Measurements from ENCODE around the gene LAMA3.

The LAMA3 gene

GRCh38 chr18:23880931-23881617 lies 191.8 kb downstream of the LAMA3 start:
- DNase-seq, result no peak

GRCh38 chr18:23881778-23882177 lies 192.5 kb downstream of the LAMA3 start:
- DNase-seq, result no peak

DNA sequence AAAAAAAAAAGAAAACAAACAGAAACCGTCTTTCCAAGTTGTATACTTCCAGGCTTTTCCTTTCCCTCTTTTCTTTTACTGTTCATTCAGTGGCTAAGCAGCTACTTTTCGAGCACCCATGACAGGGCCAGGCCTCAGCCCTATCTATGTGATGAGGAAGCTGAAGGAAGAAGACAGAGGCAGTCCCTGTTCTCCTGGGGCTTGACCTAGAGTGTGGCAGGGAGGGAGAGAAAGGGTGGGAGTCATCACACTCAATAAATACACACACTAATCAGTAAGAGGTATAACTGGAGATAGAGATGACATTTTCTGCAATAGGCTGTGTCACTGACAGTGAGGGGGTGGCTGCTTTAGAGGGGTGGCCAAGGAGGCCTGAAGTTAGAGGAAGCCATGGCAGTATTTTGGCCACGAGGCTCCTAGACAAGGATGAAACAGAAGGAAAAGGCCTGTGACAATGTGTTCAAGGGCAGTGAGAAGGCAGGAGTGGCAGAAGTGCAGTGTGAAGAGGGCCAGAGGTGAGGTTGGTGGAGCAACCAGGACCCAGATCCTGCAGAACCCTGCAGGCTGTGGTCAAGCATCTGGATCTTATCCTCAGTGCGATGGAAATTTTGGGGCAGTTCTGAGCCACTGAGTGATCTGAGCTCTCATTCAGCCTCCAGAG lies 193.5 kb downstream of the LAMA3 start:
- DNase-seq, result no peak

- DNase-seq, result no peak
These were observed 194.1 kb downstream of the LAMA3 start for GRCh38 chr18:23883277-23883790.

DNA sequence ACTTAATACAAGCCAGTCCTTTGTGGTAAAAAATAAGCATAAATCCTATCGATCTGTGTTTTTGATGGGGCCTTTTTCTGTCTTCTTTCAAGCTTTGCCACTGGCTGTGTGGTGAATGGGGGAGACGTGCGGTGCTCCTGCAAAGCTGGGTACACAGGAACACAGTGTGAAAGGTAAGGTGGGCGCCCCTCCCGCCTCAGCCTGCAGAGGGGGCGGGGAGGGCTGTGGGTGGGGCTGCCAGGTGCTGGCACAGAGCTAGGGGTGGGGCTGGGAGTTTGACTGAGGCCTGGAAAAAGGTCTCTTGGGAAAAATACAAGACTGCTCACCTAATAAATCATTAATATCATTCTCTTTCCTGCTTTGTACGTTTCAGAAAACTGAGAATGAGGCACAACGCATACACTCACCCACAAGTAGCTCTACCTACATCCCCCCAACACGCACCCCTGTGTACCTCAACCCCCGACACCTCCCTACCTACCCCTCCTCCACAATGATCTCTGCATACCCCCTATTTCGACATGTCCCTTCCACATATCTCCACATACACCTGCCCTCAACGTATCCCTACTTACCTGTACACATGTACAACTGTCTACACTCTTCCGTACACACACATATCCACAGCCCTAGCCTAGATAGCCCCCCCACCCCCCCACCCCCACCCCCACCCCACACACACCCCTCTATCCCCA lies 195.6 kb downstream of the LAMA3 start:
- no peak for DNase-seq

DNA sequence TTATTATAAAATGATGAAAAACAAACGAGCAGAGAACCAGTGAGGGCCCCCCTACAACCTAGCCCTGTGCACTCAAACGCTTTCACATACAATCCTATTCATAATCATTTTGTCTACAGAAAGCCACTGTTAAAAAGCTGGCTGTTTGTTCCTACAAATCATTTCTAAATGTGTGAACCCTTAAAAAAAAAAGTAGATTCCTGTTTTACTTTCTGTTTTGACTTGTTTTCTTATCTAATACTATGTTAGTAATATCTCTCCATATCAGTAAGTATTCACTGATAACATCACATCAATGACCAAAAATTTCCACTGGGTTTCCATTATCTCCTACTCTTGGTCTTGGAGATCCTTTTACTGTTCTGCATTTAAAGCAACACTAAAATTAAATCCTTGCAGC lies 196.5 kb downstream of the LAMA3 start:
- no peak for DNase-seq

GRCh38 chr18:23887035-23887434 lies 197.8 kb downstream of the LAMA3 start:
- DNase-seq, result no peak

- no peak for DNase-seq
These were observed 198.2 kb downstream of the LAMA3 start for GRCh38 chr18:23887493-23887892.

GRCh38 chr18:23888881-23889280 lies 199.6 kb downstream of the LAMA3 start:
- no peak for DNase-seq

DNA sequence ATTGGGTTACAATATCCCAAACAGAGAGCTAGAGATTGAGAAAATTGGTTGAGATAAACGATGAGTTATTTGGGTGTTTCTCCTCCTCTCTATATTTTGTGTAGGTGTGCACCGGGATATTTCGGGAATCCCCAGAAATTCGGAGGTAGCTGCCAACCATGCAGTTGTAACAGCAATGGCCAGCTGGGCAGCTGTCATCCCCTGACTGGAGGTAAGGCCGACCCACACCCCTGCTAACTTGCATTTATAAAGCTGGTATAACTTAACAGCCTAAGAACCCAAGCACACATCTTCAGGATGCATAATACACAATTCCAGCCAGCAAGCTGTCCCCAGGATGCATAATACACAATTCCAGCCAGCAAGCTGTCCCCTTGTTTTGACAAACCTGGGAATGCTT lies 200.7 kb downstream of the LAMA3 start:
- no peak for DNase-seq

- DNase-seq, result no peak
These were observed 201.3 kb downstream of the LAMA3 start for GRCh38 chr18:23890589-23890988.

GRCh38 chr18:23893653-23894052 lies 204.4 kb downstream of the LAMA3 start:
- DNase-seq, result no peak

- no peak for DNase-seq
These were observed 205.5 kb downstream of the LAMA3 start for GRCh38 chr18:23894661-23895175.

DNA sequence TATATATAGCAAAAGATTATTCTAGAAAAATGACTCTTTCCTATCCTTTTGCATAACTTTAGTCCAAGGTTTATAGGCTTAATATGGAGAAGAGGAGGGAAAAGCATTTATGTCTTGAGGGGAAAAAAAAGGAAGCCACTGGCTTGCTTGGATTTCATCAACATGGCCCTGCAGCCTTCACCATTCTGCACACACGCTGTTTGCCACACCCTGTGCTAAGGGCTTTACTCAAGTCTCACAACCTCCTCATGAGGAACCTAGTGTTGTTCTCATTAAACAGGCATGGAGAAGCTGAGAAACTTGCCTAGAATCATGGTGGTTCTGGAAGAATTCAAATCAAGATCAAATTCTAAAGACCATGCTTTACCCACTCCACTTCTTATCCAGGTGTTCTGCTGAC lies 208.0 kb downstream of the LAMA3 start:
- DNase-seq, result peak; percentile 16

DNA sequence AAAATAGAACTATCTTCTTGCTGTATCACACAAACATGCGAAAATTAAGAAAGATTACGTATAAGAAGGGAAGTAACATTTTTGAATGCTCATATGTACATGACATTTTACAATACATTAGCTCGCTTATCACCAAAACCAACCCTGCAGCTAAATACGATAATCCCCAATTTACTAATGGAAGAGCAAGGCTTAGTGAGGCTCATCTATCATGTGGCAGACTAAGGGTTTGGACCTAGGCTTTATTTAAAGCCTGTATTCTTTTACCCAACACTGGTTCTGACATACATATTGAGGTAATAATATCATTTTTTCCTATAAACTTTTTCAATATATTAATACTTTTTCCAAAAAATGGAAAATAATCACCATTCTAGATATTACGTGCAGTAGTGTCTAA lies 208.5 kb downstream of the LAMA3 start:
- DNase-seq, result no peak

GRCh38 chr18:23900994-23901393 lies 211.7 kb downstream of the LAMA3 start:
- no peak for DNase-seq

- DNase-seq, result no peak
These were observed 213.1 kb downstream of the LAMA3 start for GRCh38 chr18:23902396-23902795.

DNA sequence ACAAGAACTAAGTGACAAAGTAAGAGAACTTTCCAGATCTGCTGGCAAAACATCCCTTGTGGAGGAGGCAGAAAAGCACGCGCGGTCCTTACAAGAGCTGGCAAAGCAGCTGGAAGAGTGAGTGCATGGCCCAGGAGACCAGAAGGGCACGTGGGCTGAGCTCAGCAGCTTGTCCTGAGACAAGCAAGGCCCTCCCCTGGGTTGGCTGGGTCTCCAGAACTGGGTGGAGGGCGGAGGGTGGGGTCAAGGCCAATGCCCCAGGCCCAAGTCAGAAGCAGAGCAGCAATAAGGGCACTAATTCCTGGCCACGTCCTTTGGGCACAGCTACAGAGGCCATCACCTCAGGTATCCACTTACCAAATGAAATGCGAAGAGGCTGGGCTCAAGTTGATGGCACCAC lies 214.7 kb downstream of the LAMA3 start:
- DNase-seq, result no peak

- DNase-seq, result no peak
These were observed 217.4 kb downstream of the LAMA3 start for GRCh38 chr18:23906658-23907057.

GRCh38 chr18:23908827-23909226 lies 219.6 kb downstream of the LAMA3 start:
- peak; percentile 17 for DNase-seq

GRCh38 chr18:23910032-23910431 lies 220.8 kb downstream of the LAMA3 start:
- no peak for DNase-seq

DNA sequence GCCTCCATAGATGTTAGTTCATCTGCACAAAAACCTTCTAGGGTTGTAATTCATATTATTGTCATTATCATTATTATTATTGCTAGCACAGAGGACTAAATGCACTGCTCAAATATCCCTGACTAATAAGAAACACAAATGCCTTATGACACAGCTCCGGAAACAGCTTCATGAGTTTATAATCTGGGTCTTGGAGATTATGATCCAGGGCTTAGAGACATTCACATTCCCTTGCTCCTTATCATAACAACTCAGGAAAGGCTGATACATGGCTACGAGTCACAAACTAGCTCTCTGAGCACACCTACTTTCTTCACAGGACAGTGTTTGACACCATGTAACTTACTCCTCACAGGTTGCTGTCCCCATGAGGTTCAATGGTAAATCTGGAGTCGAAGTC lies 223.1 kb downstream of the LAMA3 start:
- no peak for DNase-seq

- no peak for DNase-seq
These were observed 227.1 kb downstream of the LAMA3 start for GRCh38 chr18:23916338-23916737.

All from suppressor macrophage treated with lipopolysaccharide for 4 hours (primary cell).